SU-DHL-6 (cell line): ENCODE results near the gene ACOX2.

Experiments
- EZH2phosphoT487 ChIP-seq: fragments of 200-600 bp; sonication (generic), shearing (Covaris generic); conservative IDR thresholded peaks from 2 replicates; pipeline ENCODE4 v1.6.1; 2018; ENCODE audit warnings: mild to moderate bottlenecking, antibody characterized with exemption, low read length, moderate library complexity, mixed read lengths
- TF ChIP-seq, protein P1 (sequence below): fragments of 200-600 bp; sonication (generic); IDR thresholded peaks from one replicate; pipeline ENCODE4 v1.5.1; 2017; ENCODE audit warnings: antibody characterized with exemption, mild to moderate bottlenecking, low read length, moderate library complexity; ENCODE audit not compliant: insufficient read depth, poor library complexity, severe bottlenecking

DNA sequence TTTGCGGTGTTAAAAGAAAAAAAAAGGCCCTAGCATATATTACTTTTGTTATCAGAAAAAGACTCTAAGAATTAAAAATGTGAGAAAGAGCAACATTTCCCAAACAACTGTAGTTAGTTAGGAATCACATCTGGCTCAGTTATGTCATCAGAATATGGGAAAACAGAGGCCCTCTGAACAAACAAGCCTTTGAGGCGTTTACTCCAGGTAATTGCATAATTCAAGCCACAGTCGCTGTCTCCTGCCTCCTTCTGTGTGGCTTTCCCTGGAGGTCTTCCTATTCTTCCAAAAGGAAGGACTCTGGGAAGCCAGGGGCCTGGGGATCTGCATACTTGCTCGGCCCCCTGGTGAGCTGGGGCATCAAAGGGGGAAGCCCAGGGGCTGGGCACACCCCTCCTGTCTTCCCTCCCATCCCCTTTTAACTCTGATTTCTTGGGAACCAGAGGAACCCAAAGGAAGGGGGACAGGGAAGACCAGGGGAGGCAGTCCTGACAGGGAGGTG is 43.9 kb upstream of the ACOX2 start:
- TF ChIP-seq, protein P1, sequence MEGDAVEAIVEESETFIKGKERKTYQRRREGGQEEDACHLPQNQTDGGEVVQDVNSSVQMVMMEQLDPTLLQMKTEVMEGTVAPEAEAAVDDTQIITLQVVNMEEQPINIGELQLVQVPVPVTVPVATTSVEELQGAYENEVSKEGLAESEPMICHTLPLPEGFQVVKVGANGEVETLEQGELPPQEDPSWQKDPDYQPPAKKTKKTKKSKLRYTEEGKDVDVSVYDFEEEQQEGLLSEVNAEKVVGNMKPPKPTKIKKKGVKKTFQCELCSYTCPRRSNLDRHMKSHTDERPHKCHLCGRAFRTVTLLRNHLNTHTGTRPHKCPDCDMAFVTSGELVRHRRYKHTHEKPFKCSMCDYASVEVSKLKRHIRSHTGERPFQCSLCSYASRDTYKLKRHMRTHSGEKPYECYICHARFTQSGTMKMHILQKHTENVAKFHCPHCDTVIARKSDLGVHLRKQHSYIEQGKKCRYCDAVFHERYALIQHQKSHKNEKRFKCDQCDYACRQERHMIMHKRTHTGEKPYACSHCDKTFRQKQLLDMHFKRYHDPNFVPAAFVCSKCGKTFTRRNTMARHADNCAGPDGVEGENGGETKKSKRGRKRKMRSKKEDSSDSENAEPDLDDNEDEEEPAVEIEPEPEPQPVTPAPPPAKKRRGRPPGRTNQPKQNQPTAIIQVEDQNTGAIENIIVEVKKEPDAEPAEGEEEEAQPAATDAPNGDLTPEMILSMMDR: no peak
- no peak for TF ChIP-seq EZH2phosphoT487
